Measurements from ENCODE around the gene PFKM. TPM values are rescaled to one million over a fixed set of nuclear protein-coding genes. Genes with fewer than 3 reads are reported as not detected.

PFKM gene
- total RNA-seq, 1 donor from 2014 or later = 304 TPM

- H3K27ac ChIP-seq (ENCODE audit: low read depth, low read length) = no peak overlapping the region
- H3K36me3 ChIP-seq (ENCODE audit: control insufficient read depth in 3 of 3, insufficient read depth in 3 of 3, low read length in 3 of 3) = no peaks in the 10 kb centered on the region
- peaks cover 42 to 66% (median 47%) of the 10 kb centered on the region in 3 donors for H3K27me3 ChIP-seq (ENCODE audit: control insufficient read depth in 3 of 3, insufficient read depth in 3 of 3, low read length in 3 of 3)
- no peak overlapping the region for H3K9ac ChIP-seq (ENCODE audit: low read depth in 1 of 3, low read length in 3 of 3)
- H3K4me3 ChIP-seq (ENCODE audit: low read length in 3 of 3) = peak overlapping the region; percentile 73 to 79 (median 74)
- no peaks in the 10 kb centered on the region for H3K9me3 ChIP-seq (ENCODE audit: control insufficient read depth in 3 of 3, low read length in 3 of 3)
- H3K4me1 ChIP-seq (ENCODE audit: control insufficient read depth in 3 of 3, insufficient read depth in 3 of 3, low read length in 3 of 3) = peaks cover 14 to 15% (median 14%) of the 10 kb centered on the region in 3 donors
Observed at GRCh38 chr12:48182631-48183030, 63.5 kb downstream of the PFKM start.

- peak within 1 kb of the TSS; percentile 73 to 79 (median 74) for H3K4me3 ChIP-seq (ENCODE audit: low read length in 3 of 3)
- H3K9ac ChIP-seq (ENCODE audit: low read depth in 1 of 3, low read length in 3 of 3) = peak within 1 kb of the TSS; percentile 28 to 43 (median 40)
- H3K27me3 ChIP-seq (ENCODE audit: control insufficient read depth in 3 of 3, insufficient read depth in 3 of 3, low read length in 3 of 3) = peaks cover 42 to 63% (median 47%) of the 10 kb centered on the region in 3 donors
- peaks cover 14 to 15% (median 14%) of the 10 kb centered on the region in 3 donors for H3K4me1 ChIP-seq (ENCODE audit: control insufficient read depth in 3 of 3, insufficient read depth in 3 of 3, low read length in 3 of 3)
- H3K9me3 ChIP-seq (ENCODE audit: control insufficient read depth in 3 of 3, low read length in 3 of 3) = no peaks in the 10 kb centered on the region
- H3K36me3 ChIP-seq (ENCODE audit: control insufficient read depth in 3 of 3, insufficient read depth in 3 of 3, low read length in 3 of 3) = no peaks in the 10 kb centered on the region
- H3K27ac ChIP-seq (ENCODE audit: low read depth, low read length) = no peak within 1 kb of the TSS
Observed at GRCh38 chr12:48183091-48183875, 64.1 kb downstream of the PFKM start, which contains the start of gene CCDC184. CCDC184 (plus strand) TSS chr12:48183644; CDS start chr12:48184123, 479 bp downstream.

- peak overlapping the region in 2 of 3 donors; percentile 23 to 40 for H3K9ac ChIP-seq (ENCODE audit: low read depth in 1 of 3, low read length in 3 of 3)
- H3K9me3 ChIP-seq (ENCODE audit: control insufficient read depth in 3 of 3, low read length in 3 of 3) = no peaks in the 10 kb centered on the region
- H3K4me3 ChIP-seq (ENCODE audit: low read length in 3 of 3) = peak overlapping the region; percentile 73 to 79 (median 74)
- peaks cover 14 to 15% (median 14%) of the 10 kb centered on the region in 3 donors for H3K4me1 ChIP-seq (ENCODE audit: control insufficient read depth in 3 of 3, insufficient read depth in 3 of 3, low read length in 3 of 3)
- H3K27ac ChIP-seq (ENCODE audit: low read depth, low read length) = no peak overlapping the region
- H3K27me3 ChIP-seq (ENCODE audit: control insufficient read depth in 3 of 3, insufficient read depth in 3 of 3, low read length in 3 of 3) = peaks cover 42 to 57% (median 47%) of the 10 kb centered on the region in 3 donors
- H3K36me3 ChIP-seq (ENCODE audit: control insufficient read depth in 3 of 3, insufficient read depth in 3 of 3, low read length in 3 of 3) = no peaks in the 10 kb centered on the region
Observed at GRCh38 chr12:48183876-48184548, 64.8 kb downstream of the PFKM start.

GRCh38 chr12:48184549-48184922 lies 65.4 kb downstream of the PFKM start:
- H3K9me3 ChIP-seq (ENCODE audit: control insufficient read depth in 3 of 3, low read length in 3 of 3) = no peaks in the 10 kb centered on the region
- H3K36me3 ChIP-seq (ENCODE audit: control insufficient read depth in 3 of 3, insufficient read depth in 3 of 3, low read length in 3 of 3) = no peaks in the 10 kb centered on the region
- no peak overlapping the region for H3K9ac ChIP-seq (ENCODE audit: low read depth in 1 of 3, low read length in 3 of 3)
- no peak overlapping the region for H3K27ac ChIP-seq (ENCODE audit: low read depth, low read length)
- H3K4me3 ChIP-seq (ENCODE audit: low read length in 3 of 3) = peak overlapping the region in 1 of 3 donors; percentile 49
- H3K27me3 ChIP-seq (ENCODE audit: control insufficient read depth in 3 of 3, insufficient read depth in 3 of 3, low read length in 3 of 3) = peaks cover 37 to 55% (median 43%) of the 10 kb centered on the region in 3 donors
- H3K4me1 ChIP-seq (ENCODE audit: control insufficient read depth in 3 of 3, insufficient read depth in 3 of 3, low read length in 3 of 3) = peaks cover 14 to 15% (median 14%) of the 10 kb centered on the region in 3 donors

- H3K4me3 ChIP-seq (ENCODE audit: low read length in 3 of 3) = no peak overlapping the region
- peaks cover 36 to 54% (median 43%) of the 10 kb centered on the region in 3 donors for H3K27me3 ChIP-seq (ENCODE audit: control insufficient read depth in 3 of 3, insufficient read depth in 3 of 3, low read length in 3 of 3)
- H3K36me3 ChIP-seq (ENCODE audit: control insufficient read depth in 3 of 3, insufficient read depth in 3 of 3, low read length in 3 of 3) = no peaks in the 10 kb centered on the region
- no peak overlapping the region for H3K9ac ChIP-seq (ENCODE audit: low read depth in 1 of 3, low read length in 3 of 3)
- H3K4me1 ChIP-seq (ENCODE audit: control insufficient read depth in 3 of 3, insufficient read depth in 3 of 3, low read length in 3 of 3) = peaks cover 14 to 15% (median 14%) of the 10 kb centered on the region in 3 donors
- no peaks in the 10 kb centered on the region for H3K9me3 ChIP-seq (ENCODE audit: control insufficient read depth in 3 of 3, low read length in 3 of 3)
- no peak overlapping the region for H3K27ac ChIP-seq (ENCODE audit: low read depth, low read length)
Observed at GRCh38 chr12:48185181-48185919, 66.2 kb downstream of the PFKM start.

- H3K36me3 ChIP-seq (ENCODE audit: control insufficient read depth in 3 of 3, insufficient read depth in 3 of 3, low read length in 3 of 3) = no peaks in the 10 kb centered on the region
- H3K4me1 ChIP-seq (ENCODE audit: control insufficient read depth in 3 of 3, insufficient read depth in 3 of 3, low read length in 3 of 3) = peaks cover 6 to 7% (median 6%) of the 10 kb centered on the region in 3 donors
- no peak overlapping the region for H3K27ac ChIP-seq (ENCODE audit: low read depth, low read length)
- no peaks in the 10 kb centered on the region for H3K9me3 ChIP-seq (ENCODE audit: control insufficient read depth in 3 of 3, low read length in 3 of 3)
- no peak overlapping the region for H3K4me3 ChIP-seq (ENCODE audit: low read length in 3 of 3)
- H3K27me3 ChIP-seq (ENCODE audit: control insufficient read depth in 3 of 3, insufficient read depth in 3 of 3, low read length in 3 of 3) = peaks cover 22 to 30% (median 22%) of the 10 kb centered on the region in 3 donors
- H3K9ac ChIP-seq (ENCODE audit: low read depth in 1 of 3, low read length in 3 of 3) = no peak overlapping the region
Observed at GRCh38 chr12:48187916-48188695, 68.9 kb downstream of the PFKM start.

GRCh38 chr12:48189331-48190125 lies 70.4 kb downstream of the PFKM start:
- H3K9me3 ChIP-seq (ENCODE audit: control insufficient read depth in 3 of 3, low read length in 3 of 3) = no peaks in the 10 kb centered on the region
- H3K9ac ChIP-seq (ENCODE audit: low read depth in 1 of 3, low read length in 3 of 3) = peak overlapping the region in 1 of 3 donors; percentile 43
- H3K36me3 ChIP-seq (ENCODE audit: control insufficient read depth in 3 of 3, insufficient read depth in 3 of 3, low read length in 3 of 3) = no peaks in the 10 kb centered on the region
- H3K4me1 ChIP-seq (ENCODE audit: control insufficient read depth in 3 of 3, insufficient read depth in 3 of 3, low read length in 3 of 3) = no peaks in the 10 kb centered on the region
- no peak overlapping the region for H3K4me3 ChIP-seq (ENCODE audit: low read length in 3 of 3)
- H3K27me3 ChIP-seq (ENCODE audit: control insufficient read depth in 3 of 3, insufficient read depth in 3 of 3, low read length in 3 of 3) = peaks cover 9 to 17% (median 10%) of the 10 kb centered on the region in 3 donors
- no peak overlapping the region for H3K27ac ChIP-seq (ENCODE audit: low read depth, low read length)

- no peak overlapping the region for H3K9ac ChIP-seq (ENCODE audit: low read depth in 1 of 3, low read length in 3 of 3)
Observed at GRCh38 chr12:48191096-48191495, 71.9 kb downstream of the PFKM start.

More at GRCh38 chr12:48191096-48191495, 71.9 kb downstream of the PFKM start:
- no peaks in the 10 kb centered on the region for H3K4me1 ChIP-seq (ENCODE audit: control insufficient read depth in 3 of 3, insufficient read depth in 3 of 3, low read length in 3 of 3)
- H3K36me3 ChIP-seq (ENCODE audit: control insufficient read depth in 3 of 3, insufficient read depth in 3 of 3, low read length in 3 of 3) = no peaks in the 10 kb centered on the region
- H3K27me3 ChIP-seq (ENCODE audit: control insufficient read depth in 3 of 3, insufficient read depth in 3 of 3, low read length in 3 of 3) = peaks cover 0 to 3% (median 0%) of the 10 kb centered on the region in 3 donors
- no peak overlapping the region for H3K4me3 ChIP-seq (ENCODE audit: low read length in 3 of 3)
- no peak overlapping the region for H3K27ac ChIP-seq (ENCODE audit: low read depth, low read length)
- no peaks in the 10 kb centered on the region for H3K9me3 ChIP-seq (ENCODE audit: control insufficient read depth in 3 of 3, low read length in 3 of 3)
